SHP77 treated with DMSO at 0.1 percent for 48 hours (cell line): Measurements from ENCODE around the gene PSMB8.

Source experiments
- DNase-seq: peaks from one replicate; lab custom pipeline; 2025; lab: John Stamatoyannopoulos, UW

Gene PSMB8

DNA sequence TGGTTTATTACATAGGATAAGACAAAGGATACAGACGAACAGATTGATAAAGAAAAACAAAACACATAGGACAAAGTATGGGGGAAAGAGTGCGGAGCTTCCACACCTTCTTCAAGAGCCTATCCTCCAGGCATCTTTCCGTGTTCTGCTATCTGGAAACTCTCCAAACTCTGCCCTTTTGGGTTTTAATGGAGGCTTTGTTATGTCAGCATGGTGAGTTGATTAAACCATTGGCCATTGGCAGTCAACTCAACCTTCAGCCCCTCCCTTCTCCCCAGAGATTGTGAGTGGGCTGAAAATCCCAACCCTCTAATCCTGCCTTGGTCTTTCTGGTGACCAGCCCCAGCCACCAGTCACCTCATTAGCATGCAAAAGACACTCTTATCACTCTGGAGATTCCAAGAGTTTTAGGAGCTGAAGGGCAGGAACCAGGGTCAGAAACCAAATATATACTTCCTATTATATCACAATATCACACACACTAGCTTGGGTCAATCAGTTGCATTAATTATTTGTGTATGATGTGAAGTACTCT lies 50.9 kb downstream of the PSMB8 start:
- DNase-seq: no peak
